Uterus (tissue), 2 donors: Measurements from ENCODE around the gene TNNI3.

Experiments used
- CTCF ChIP-seq, 4 experiments: fragments of 200-600 bp in 2 of 4; fragments of 450-650 bp in 2 of 4; sonication (generic) in 2 of 4; IDR thresholded peaks; one replicate each; pipeline ENCODE4 v1.5.1; 2016 to 2019; ENCODE audit warnings: antibody characterized with exemption in 4 of 4, mild to moderate bottlenecking in 2 of 4, moderate library complexity in 1 of 4
- POLR2A ChIP-seq, 2 donors: fragments of 450-650 bp; IDR thresholded peaks; one replicate each; pipeline ENCODE4 v1.6.1; 2016; ENCODE audit warnings: antibody characterized with exemption in 2 of 2, mild to moderate bottlenecking in 1 of 2, moderate library complexity in 1 of 2

GRCh38 chr19:55141696-55142095 lies 15.8 kb downstream of the TNNI3 start:
- TF ChIP-seq CTCF (IDR thresholded peaks at IDR 0.05) (no peak), POLR2A (IDR thresholded peaks at IDR 0.05) (no peak)
